ENCODE results near the gene ACTR1B. TPM values are rescaled to one million over a fixed set of nuclear protein-coding genes. Genes with fewer than 3 reads are reported as not detected.
A peak's percentile ranks its signal among the peaks of the same experiment; 100 is the strongest.

The ACTR1B gene
- polyA plus RNA-seq, 3 donors, result 8.9 to 64.4 (median 9.9) TPM

GRCh38 chr2:97701186-97701585, 37.3 kb upstream of the ACTR1B start:
- peaks cover 0 to 2% (median 0%) of the 10 kb centered on the region in 7 donors for H3K9me3 Mint-ChIP-seq
- H3K4me1 Mint-ChIP-seq, result peaks cover 12% of the 10 kb centered on the region
- peaks cover 3 to 7% (median 5%) of the 10 kb centered on the region in 3 donors for H3K27me3 Mint-ChIP-seq (ENCODE audit: low read depth in 3 of 3)
- Histone ChIP-seq H3K27me3 (ENCODE audit: control insufficient read depth in 2 of 2, insufficient read depth in 2 of 2, low read length in 2 of 2) (no peaks in the 10 kb centered on the region), H4K20me1 (ENCODE audit: insufficient read depth, low read length) (no peaks in the 10 kb centered on the region), H3K9me3 (replicated peaks in 1 of 2; ENCODE audit: control insufficient read depth in 1 of 2, insufficient read depth in 1 of 2, low read length in 2 of 2) (no peaks in the 10 kb centered on the region), H2AFZ (ENCODE audit: insufficient read depth, low read depth, low read length, poor library complexity, severe bottlenecking) (no peak overlapping the region), H3K27ac (ENCODE audit: low read depth in 1 of 2, low read length in 2 of 2) (no peak overlapping the region), H3K4me3 (replicated peaks in 1 of 3; ENCODE audit: low read depth in 2 of 3, low read length in 3 of 3) (no peak overlapping the region), H3K79me2 (ENCODE audit: insufficient read depth, low read length) (no peaks in the 10 kb centered on the region), H3K36me3 (replicated peaks in 1 of 2; ENCODE audit: control insufficient read depth in 1 of 2, insufficient read depth in 2 of 2, low read length in 2 of 2) (no peaks in the 10 kb centered on the region), H3K9ac (ENCODE audit: insufficient read depth, low read length, poor library complexity, severe bottlenecking) (no peak overlapping the region), H3K4me1 (ENCODE audit: control insufficient read depth in 1 of 2, insufficient read depth in 2 of 2, low read length in 2 of 2) (no peaks in the 10 kb centered on the region), H3K4me2 (replicated peaks; ENCODE audit: extremely low read depth, low read length, poor library complexity, severe bottlenecking) (no peak overlapping the region)
- 86% methylated on average over 13 of the region's 13 CpGs for WGBS (ENCODE audit: insufficient coverage)
- no peaks in the 10 kb centered on the region for H3K36me3 Mint-ChIP-seq
- H3K27ac Mint-ChIP-seq, result no peak overlapping the region
- no peak overlapping the region for H3K4me3 Mint-ChIP-seq
- no peak for DNase-seq
- TF ChIP-seq, protein P1, sequence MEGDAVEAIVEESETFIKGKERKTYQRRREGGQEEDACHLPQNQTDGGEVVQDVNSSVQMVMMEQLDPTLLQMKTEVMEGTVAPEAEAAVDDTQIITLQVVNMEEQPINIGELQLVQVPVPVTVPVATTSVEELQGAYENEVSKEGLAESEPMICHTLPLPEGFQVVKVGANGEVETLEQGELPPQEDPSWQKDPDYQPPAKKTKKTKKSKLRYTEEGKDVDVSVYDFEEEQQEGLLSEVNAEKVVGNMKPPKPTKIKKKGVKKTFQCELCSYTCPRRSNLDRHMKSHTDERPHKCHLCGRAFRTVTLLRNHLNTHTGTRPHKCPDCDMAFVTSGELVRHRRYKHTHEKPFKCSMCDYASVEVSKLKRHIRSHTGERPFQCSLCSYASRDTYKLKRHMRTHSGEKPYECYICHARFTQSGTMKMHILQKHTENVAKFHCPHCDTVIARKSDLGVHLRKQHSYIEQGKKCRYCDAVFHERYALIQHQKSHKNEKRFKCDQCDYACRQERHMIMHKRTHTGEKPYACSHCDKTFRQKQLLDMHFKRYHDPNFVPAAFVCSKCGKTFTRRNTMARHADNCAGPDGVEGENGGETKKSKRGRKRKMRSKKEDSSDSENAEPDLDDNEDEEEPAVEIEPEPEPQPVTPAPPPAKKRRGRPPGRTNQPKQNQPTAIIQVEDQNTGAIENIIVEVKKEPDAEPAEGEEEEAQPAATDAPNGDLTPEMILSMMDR (IDR thresholded peaks at IDR 0.05), result no peak
- intact Hi-C loops (cut with micrococcal nuclease), result loop anchor here in 1 of 2 donors (10.0 kb wide), 1 partner anchor 684 kb away; no protein-coding TSS in a partner anchor

DNA sequence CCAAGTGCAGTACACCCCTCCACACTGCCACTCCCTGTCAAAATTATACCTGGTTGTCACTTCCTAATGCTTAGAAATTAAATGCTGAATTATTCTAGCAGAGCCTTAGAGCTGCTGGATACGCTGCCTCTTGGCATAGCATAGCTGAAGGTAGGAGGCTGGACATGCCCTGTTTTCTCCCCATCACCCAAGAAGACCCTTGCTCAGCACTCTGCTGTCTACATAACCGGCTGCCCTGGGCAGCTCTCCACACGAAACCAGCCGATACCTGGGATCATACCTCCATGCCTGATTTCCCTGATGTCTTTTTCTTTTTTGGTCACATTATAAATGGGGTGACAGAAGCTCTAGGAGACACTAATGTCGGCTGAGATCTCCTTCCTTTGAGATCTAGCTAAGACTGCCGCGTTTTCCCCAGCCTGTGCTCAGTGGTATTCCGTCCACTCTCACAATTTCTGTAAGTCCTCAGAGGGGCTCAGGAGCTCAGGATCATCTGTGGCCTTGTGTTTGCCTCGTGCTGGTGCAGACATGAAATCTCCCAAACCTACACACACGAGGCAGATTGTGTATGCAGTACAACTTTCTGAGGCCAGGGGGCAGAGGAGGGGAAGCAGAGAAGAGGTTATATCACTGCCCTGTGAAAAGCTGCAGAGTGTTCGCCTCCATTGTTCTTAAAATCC, 36.1 kb upstream of the ACTR1B start:
- Histone ChIP-seq H3K9me3 (replicated peaks in 1 of 2; ENCODE audit: control insufficient read depth in 1 of 2, insufficient read depth in 1 of 2, low read length in 2 of 2) (no peaks in the 10 kb centered on the region), H3K36me3 (replicated peaks in 1 of 2; ENCODE audit: control insufficient read depth in 1 of 2, insufficient read depth in 2 of 2, low read length in 2 of 2) (no peaks in the 10 kb centered on the region), H3K4me3 (replicated peaks in 1 of 3; ENCODE audit: low read depth in 2 of 3, low read length in 3 of 3) (no peak overlapping the region), H3K9ac (ENCODE audit: insufficient read depth, low read length, poor library complexity, severe bottlenecking) (no peak overlapping the region), H3K79me2 (ENCODE audit: insufficient read depth, low read length) (no peaks in the 10 kb centered on the region), H3K4me1 (ENCODE audit: control insufficient read depth in 1 of 2, insufficient read depth in 2 of 2, low read length in 2 of 2) (no peaks in the 10 kb centered on the region), H3K27ac (ENCODE audit: low read depth in 1 of 2, low read length in 2 of 2) (no peak overlapping the region), H3K27me3 (ENCODE audit: control insufficient read depth in 2 of 2, insufficient read depth in 2 of 2, low read length in 2 of 2) (no peaks in the 10 kb centered on the region), H4K20me1 (ENCODE audit: insufficient read depth, low read length) (no peaks in the 10 kb centered on the region), H3K4me2 (replicated peaks; ENCODE audit: extremely low read depth, low read length, poor library complexity, severe bottlenecking) (no peak overlapping the region), H2AFZ (ENCODE audit: insufficient read depth, low read depth, low read length, poor library complexity, severe bottlenecking) (peak overlapping the region; percentile 38)
- 69% methylated on average over 7 of the region's 11 CpGs for WGBS (ENCODE audit: insufficient coverage)
- Mint-ChIP-seq H3K4me1 (peaks cover 12% of the 10 kb centered on the region), H3K9me3 (peaks cover 0 to 2% (median 0%) of the 10 kb centered on the region in 7 donors), H3K36me3 (no peaks in the 10 kb centered on the region), H3K27ac (no peak overlapping the region), H3K4me3 (no peak overlapping the region), H3K27me3 (ENCODE audit: low read depth in 3 of 3) (peaks cover 2 to 6% (median 3%) of the 10 kb centered on the region in 3 donors)
- intact Hi-C loops (cut with micrococcal nuclease), result loop anchor here in 1 of 2 donors (10.0 kb wide), 1 partner anchor 685 kb away; no protein-coding TSS in a partner anchor
- peak; percentile 14 to 47 (median 18) for DNase-seq
- TF ChIP-seq, protein P1 (IDR thresholded peaks at IDR 0.05), result peak; percentile 78
